ENCODE data around the gene CRTAC1.

CRTAC1 gene

DNA sequence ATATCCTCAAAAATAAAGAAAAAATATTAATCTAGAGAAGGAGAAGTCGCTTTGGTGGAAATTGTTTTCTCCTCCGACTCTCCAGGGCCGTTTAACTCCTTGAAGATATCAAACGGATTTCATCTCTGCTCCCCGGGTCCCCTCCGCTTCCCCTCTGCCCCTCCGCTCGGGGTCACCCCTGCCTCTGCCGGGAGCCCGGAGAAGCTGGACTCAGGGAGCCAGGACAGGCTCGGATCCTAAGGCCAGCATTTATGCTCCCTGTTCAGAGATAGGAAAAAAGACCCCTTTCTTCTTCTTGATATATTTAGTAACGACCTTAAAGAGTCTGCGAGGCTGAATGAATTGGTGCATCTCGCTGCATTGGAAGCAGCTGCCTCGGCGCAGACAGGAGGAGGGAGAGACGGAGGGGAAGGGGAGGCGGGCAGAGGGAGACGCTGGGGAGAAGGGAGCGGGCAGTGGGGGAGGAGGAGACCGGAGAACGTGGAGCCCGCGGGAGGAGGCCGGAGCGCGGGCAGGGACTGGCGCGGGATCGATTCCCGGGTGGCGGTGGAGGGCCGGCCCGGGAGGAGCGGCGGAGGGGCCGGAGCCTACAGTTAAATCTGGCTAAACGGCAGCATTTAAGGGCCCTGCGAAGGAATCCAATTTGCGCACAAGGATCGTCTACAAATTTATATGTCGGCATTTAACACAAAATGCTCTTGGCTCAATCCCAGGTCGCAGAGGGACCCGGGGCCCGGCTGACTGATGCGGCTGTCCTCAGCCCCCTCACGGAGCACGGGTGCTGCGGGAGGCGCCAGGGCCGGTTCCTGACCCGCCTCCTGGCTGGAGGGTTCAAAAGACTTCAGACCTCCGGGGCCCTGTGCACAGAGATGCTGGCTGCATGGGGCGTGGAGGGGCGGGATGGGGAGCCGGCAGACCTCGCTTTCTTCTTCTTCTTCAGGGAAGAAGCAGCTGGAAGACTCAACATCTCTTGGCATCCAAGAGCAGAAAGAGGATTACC is 55.6 kb downstream of the CRTAC1 start:
- no peak overlapping the region for H3K14ac ChIP-seq (ENCODE audit: low read length in 2 of 2)
- H3K23ac ChIP-seq (ENCODE audit: low read length in 2 of 2), result no peak overlapping the region

DNA sequence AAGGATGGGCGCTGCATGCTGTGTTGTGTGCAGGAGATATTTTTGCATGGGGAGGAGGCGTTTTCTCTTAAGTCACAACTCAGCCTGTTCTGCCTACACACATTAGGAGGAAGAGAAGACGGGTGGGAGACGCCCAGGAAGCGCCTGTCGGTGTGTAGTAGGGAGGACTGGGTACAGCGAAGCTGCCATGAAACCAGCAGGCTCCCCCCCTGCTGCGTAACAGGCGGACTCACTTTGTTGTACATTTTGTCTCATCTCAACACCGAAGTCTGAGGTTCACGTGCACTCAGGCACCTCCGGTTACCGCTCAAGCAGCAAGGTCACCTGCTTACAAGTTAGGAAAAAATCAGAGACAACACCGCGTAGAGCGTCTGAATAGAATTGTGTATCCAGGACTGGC is 56.3 kb downstream of the CRTAC1 start:
- H2AFZ ChIP-seq (ENCODE audit: low read depth, low read length), result no peak overlapping the region
- no peak overlapping the region for H3K18ac ChIP-seq (ENCODE audit: low read depth in 1 of 2, low read length in 2 of 2)
- WGBS, result 46% methylated on average over 11 of the region's 16 CpGs
- H3K27ac ChIP-seq (ENCODE audit: low read length, poor library complexity, severe bottlenecking), result no peak overlapping the region
- H3K4ac ChIP-seq (ENCODE audit: low read depth in 1 of 2, low read length in 2 of 2), result no peak overlapping the region
- H3K4me2 ChIP-seq (ENCODE audit: low read length, poor library complexity, severe bottlenecking), result no peak overlapping the region
- no peak overlapping the region for H2BK120ac ChIP-seq (ENCODE audit: low read depth, low read length)
- no peaks in the 10 kb centered on the region for H3K36me3 ChIP-seq (ENCODE audit: control insufficient read depth in 1 of 2, insufficient read depth in 2 of 2, low read depth in 1 of 2, low read length in 2 of 2)
- no peaks in the 10 kb centered on the region for H3K79me1 ChIP-seq (replicated peaks; ENCODE audit: low read length, poor library complexity, severe bottlenecking)
- H3K9ac ChIP-seq (ENCODE audit: low read length), result no peak overlapping the region
- no peak for DNase-seq
- H3K23ac ChIP-seq (ENCODE audit: low read length in 2 of 2), result no peak overlapping the region
- H4K8ac ChIP-seq (ENCODE audit: low read length), result no peak overlapping the region
- no peak overlapping the region for H2BK12ac ChIP-seq (ENCODE audit: low read length in 2 of 2)
- H2BK15ac ChIP-seq (ENCODE audit: low read depth, poor library complexity, severe bottlenecking), result no peak overlapping the region
- peaks cover 90 to 96% of the 10 kb centered on the region in 2 experiments for H3K27me3 ChIP-seq (ENCODE audit: control insufficient read depth in 1 of 2, insufficient read depth in 1 of 2, low read length in 2 of 2)
- no peaks in the 10 kb centered on the region for H3K9me3 ChIP-seq (ENCODE audit: control insufficient read depth, low read length)
- no peak overlapping the region for H2BK5ac ChIP-seq (ENCODE audit: low read depth, low read length, poor library complexity, severe bottlenecking)
- no peak overlapping the region for H3K14ac ChIP-seq (ENCODE audit: low read length in 2 of 2)
- H2AK5ac ChIP-seq (ENCODE audit: low read length, severe bottlenecking), result no peak overlapping the region
- H4K91ac ChIP-seq (ENCODE audit: low read length), result no peak overlapping the region
- peaks cover 1% of the 10 kb centered on the region for H3K4me1 ChIP-seq (ENCODE audit: control insufficient read depth, insufficient read depth, low read depth, low read length)
- no peak overlapping the region for H3K4me3 ChIP-seq (ENCODE audit: insufficient read depth in 1 of 2, low read depth in 1 of 2, low read length in 2 of 2)

More for the DNA sequence above, 55.6 kb downstream of the CRTAC1 start:
- Histone ChIP-seq H3K27me3 (ENCODE audit: control insufficient read depth in 1 of 2, insufficient read depth in 1 of 2, low read length in 2 of 2) (peaks cover 90 to 96% of the 10 kb centered on the region in 2 experiments), H3K4me1 (ENCODE audit: control insufficient read depth, insufficient read depth, low read depth, low read length) (peaks cover 1% of the 10 kb centered on the region), H3K27ac (ENCODE audit: low read length, poor library complexity, severe bottlenecking) (no peak overlapping the region), H3K4ac (ENCODE audit: low read depth in 1 of 2, low read length in 2 of 2) (no peak overlapping the region), H2AFZ (ENCODE audit: low read depth, low read length) (no peak overlapping the region), H3K79me1 (replicated peaks; ENCODE audit: low read length, poor library complexity, severe bottlenecking) (no peaks in the 10 kb centered on the region), H2BK12ac (ENCODE audit: low read length in 2 of 2) (no peak overlapping the region), H4K8ac (ENCODE audit: low read length) (peak overlapping the region; percentile 36), H2BK5ac (ENCODE audit: low read depth, low read length, poor library complexity, severe bottlenecking) (no peak overlapping the region), H2BK15ac (ENCODE audit: low read depth, poor library complexity, severe bottlenecking) (no peak overlapping the region), H2BK120ac (ENCODE audit: low read depth, low read length) (no peak overlapping the region), H3K4me3 (ENCODE audit: insufficient read depth in 1 of 2, low read depth in 1 of 2, low read length in 2 of 2) (no peak overlapping the region), H3K36me3 (ENCODE audit: control insufficient read depth in 1 of 2, insufficient read depth in 2 of 2, low read depth in 1 of 2, low read length in 2 of 2) (no peaks in the 10 kb centered on the region), H3K9ac (ENCODE audit: low read length) (no peak overlapping the region), H4K91ac (ENCODE audit: low read length) (no peak overlapping the region), H3K4me2 (ENCODE audit: low read length, poor library complexity, severe bottlenecking) (no peak overlapping the region), H2AK5ac (ENCODE audit: low read length, severe bottlenecking) (no peak overlapping the region), H3K18ac (ENCODE audit: low read depth in 1 of 2, low read length in 2 of 2) (no peak overlapping the region), H3K9me3 (ENCODE audit: control insufficient read depth, low read length) (no peaks in the 10 kb centered on the region)
- 11% methylated on average over 54 of the region's 57 CpGs for WGBS
- no peak for DNase-seq

DNA sequence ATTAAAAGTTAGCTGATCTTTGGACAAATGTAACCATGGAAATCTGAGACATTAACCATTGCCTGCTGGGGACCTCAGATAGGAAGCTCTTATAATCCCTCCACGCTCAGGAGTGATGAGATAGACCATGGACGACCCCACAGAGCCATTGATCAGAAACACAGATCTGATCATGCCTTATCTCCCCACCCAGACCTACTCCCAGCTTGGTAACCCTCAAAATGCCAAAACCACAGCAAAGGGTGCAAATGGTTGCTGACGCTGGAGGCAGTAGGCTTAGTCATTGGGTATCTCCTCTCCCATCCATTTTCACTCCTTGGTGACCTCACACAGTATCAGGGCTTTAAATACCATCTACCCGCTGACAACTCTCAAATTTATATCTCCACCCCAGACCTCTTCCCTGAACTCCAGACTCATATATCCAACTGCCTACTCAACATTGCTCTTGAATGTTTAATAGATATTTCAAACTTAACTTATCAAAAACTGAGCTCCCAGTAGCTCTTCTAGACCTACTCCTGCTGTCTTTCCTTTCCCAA is 60.8 kb downstream of the CRTAC1 start:
- H3K4ac ChIP-seq (ENCODE audit: low read depth in 1 of 2, low read length in 2 of 2), result no peak overlapping the region
- no peak overlapping the region for H3K23ac ChIP-seq (ENCODE audit: low read length in 2 of 2)
- DNase-seq, result no peak
- H3K36me3 ChIP-seq (ENCODE audit: control insufficient read depth in 1 of 2, insufficient read depth in 2 of 2, low read depth in 1 of 2, low read length in 2 of 2), result no peaks in the 10 kb centered on the region
- H2BK12ac ChIP-seq (ENCODE audit: low read length in 2 of 2), result no peak overlapping the region
- H3K27ac ChIP-seq (ENCODE audit: low read length, poor library complexity, severe bottlenecking), result no peak overlapping the region
- no peak overlapping the region for H2BK15ac ChIP-seq (ENCODE audit: low read depth, poor library complexity, severe bottlenecking)
- no peak overlapping the region for H3K9ac ChIP-seq (ENCODE audit: low read length)
- no peak overlapping the region for H3K4me2 ChIP-seq (ENCODE audit: low read length, poor library complexity, severe bottlenecking)
- H3K9me3 ChIP-seq (ENCODE audit: control insufficient read depth, low read length), result no peaks in the 10 kb centered on the region
- H2BK5ac ChIP-seq (ENCODE audit: low read depth, low read length, poor library complexity, severe bottlenecking), result no peak overlapping the region
- H3K27me3 ChIP-seq (ENCODE audit: control insufficient read depth in 1 of 2, insufficient read depth in 1 of 2, low read length in 2 of 2), result peaks cover 60 to 89% of the 10 kb centered on the region in 2 experiments
- H3K18ac ChIP-seq (ENCODE audit: low read depth in 1 of 2, low read length in 2 of 2), result no peak overlapping the region
- no peak overlapping the region for H2AK5ac ChIP-seq (ENCODE audit: low read length, severe bottlenecking)
- H3K4me1 ChIP-seq (ENCODE audit: control insufficient read depth, insufficient read depth, low read depth, low read length), result no peaks in the 10 kb centered on the region
- H4K91ac ChIP-seq (ENCODE audit: low read length), result no peak overlapping the region
- H2BK120ac ChIP-seq (ENCODE audit: low read depth, low read length), result no peak overlapping the region
- no peak overlapping the region for H2AFZ ChIP-seq (ENCODE audit: low read depth, low read length)
- no peaks in the 10 kb centered on the region for H3K79me1 ChIP-seq (replicated peaks; ENCODE audit: low read length, poor library complexity, severe bottlenecking)
- no peak overlapping the region for H3K14ac ChIP-seq (ENCODE audit: low read length in 2 of 2)
- 67% methylated on average over 4 of the region's 4 CpGs for WGBS
- no peak overlapping the region for H4K8ac ChIP-seq (ENCODE audit: low read length)
- no peak overlapping the region for H3K4me3 ChIP-seq (ENCODE audit: insufficient read depth in 1 of 2, low read depth in 1 of 2, low read length in 2 of 2)

DNA sequence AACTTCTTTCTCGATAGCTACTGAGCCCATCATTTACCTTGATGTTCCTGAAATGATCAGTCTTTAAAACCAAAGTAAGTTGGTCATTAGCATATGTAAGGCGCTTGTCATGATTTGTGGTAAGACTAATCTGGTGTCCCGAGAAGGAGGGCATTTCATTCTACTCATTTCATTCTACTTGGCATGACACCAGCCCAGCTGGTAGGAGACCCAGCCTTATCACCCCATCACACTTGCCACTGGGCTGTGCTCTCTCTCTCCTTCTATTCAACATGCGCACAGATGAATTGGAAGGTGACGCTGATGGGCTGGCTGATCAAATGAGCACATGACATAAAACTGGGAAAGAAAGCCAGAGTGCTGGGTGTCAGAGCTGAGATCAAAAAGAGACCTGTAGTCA is 65.7 kb downstream of the CRTAC1 start:
- 76% methylated on average over 5 of the region's 5 CpGs for WGBS
- H3K18ac ChIP-seq (ENCODE audit: low read depth in 1 of 2, low read length in 2 of 2), result no peak overlapping the region
- H2BK120ac ChIP-seq (ENCODE audit: low read depth, low read length), result no peak overlapping the region
- H4K8ac ChIP-seq (ENCODE audit: low read length), result no peak overlapping the region
- H3K23ac ChIP-seq (ENCODE audit: low read length in 2 of 2), result no peak overlapping the region
- H2BK15ac ChIP-seq (ENCODE audit: low read depth, poor library complexity, severe bottlenecking), result no peak overlapping the region
- peaks cover 33 to 88% of the 10 kb centered on the region in 2 experiments for H3K27me3 ChIP-seq (ENCODE audit: control insufficient read depth in 1 of 2, insufficient read depth in 1 of 2, low read length in 2 of 2)
- H3K27ac ChIP-seq (ENCODE audit: low read length, poor library complexity, severe bottlenecking), result no peak overlapping the region
- H3K9me3 ChIP-seq (ENCODE audit: control insufficient read depth, low read length), result no peaks in the 10 kb centered on the region
- H3K79me1 ChIP-seq (replicated peaks; ENCODE audit: low read length, poor library complexity, severe bottlenecking), result no peaks in the 10 kb centered on the region
- no peak overlapping the region for H3K4me3 ChIP-seq (ENCODE audit: insufficient read depth in 1 of 2, low read depth in 1 of 2, low read length in 2 of 2)
- no peak overlapping the region for H3K4ac ChIP-seq (ENCODE audit: low read depth in 1 of 2, low read length in 2 of 2)
- no peak overlapping the region for H2AFZ ChIP-seq (ENCODE audit: low read depth, low read length)
- H2BK12ac ChIP-seq (ENCODE audit: low read length in 2 of 2), result no peak overlapping the region
- H2AK5ac ChIP-seq (ENCODE audit: low read length, severe bottlenecking), result no peak overlapping the region
- DNase-seq, result no peak
- H3K36me3 ChIP-seq (ENCODE audit: control insufficient read depth in 1 of 2, insufficient read depth in 2 of 2, low read depth in 1 of 2, low read length in 2 of 2), result no peaks in the 10 kb centered on the region
- H3K9ac ChIP-seq (ENCODE audit: low read length), result no peak overlapping the region
- no peak overlapping the region for H3K14ac ChIP-seq (ENCODE audit: low read length in 2 of 2)
- H3K4me1 ChIP-seq (ENCODE audit: control insufficient read depth, insufficient read depth, low read depth, low read length), result no peaks in the 10 kb centered on the region
- H4K91ac ChIP-seq (ENCODE audit: low read length), result no peak overlapping the region
- no peak overlapping the region for H3K4me2 ChIP-seq (ENCODE audit: low read length, poor library complexity, severe bottlenecking)
- H2BK5ac ChIP-seq (ENCODE audit: low read depth, low read length, poor library complexity, severe bottlenecking), result no peak overlapping the region

Data from mesenchymal stem cell (in vitro differentiated cells and primary cell).